NCI-H446 (cell line): ENCODE measurements around the gene SLC13A2.
A peak's percentile ranks its signal among the peaks of the same experiment; 100 is the strongest.
"Not testable (repeated sequence)": the region's sequence is repeated elsewhere in the genome, so short reads cannot be mapped to it uniquely, and the experiment has no call there.

Experiments
- DNase-seq, 2 experiments: peaks; one replicate each; lab custom pipeline; 2025; lab: John Stamatoyannopoulos, UW

Gene SLC13A2

DNA sequence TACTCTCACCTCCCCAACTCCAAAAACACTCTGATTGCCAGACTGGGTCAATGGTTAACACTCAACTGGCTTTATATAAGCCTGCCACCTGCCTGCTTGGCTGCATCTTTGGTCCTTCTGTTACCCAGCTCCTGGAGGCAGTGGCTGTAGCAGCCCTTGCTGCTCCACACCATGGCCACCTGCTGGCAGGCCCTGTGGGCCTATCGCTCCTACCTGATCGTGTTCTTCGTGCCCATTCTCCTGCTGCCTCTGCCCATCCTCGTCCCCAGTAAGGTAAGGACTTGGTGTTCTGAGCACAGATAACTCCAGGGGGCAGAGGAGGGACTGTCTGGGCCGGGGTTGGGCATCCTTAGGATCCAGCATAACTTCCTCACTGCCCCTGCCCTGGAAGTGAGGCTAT is at the start of gene SLC13A2:
TSS of gene SLC13A2 (plus strand) at position 103 of the 400 bp plus-strand sequence. CDS start at position 172, 69 bp downstream.
- DNase-seq: no peak

DNA sequence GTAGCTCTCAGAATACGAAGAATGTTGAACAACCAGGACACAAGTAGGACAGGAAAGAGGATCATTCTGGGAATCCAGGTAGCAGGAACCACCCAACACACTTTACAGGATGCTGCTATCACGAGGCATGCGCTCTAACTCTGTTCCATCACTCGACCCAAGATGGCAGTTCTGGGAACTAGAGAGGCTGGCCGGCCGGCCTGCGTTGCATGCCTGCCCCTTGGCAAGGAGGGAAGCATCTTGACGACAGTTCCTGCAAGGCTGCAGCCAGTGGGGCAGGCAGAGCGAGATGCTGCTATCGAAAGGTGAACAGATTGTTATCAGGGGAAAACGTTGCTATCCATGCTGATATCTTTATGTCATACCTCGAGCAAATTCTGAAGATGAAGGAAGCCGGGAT is 48.2 kb upstream of the SLC13A2 start:
- DNase-seq: no peak

GRCh38 chr17:28426081-28426519 is 47.3 kb upstream of the SLC13A2 start:
- peak in 1 of 2 experiments; percentile 23 for DNase-seq

DNA sequence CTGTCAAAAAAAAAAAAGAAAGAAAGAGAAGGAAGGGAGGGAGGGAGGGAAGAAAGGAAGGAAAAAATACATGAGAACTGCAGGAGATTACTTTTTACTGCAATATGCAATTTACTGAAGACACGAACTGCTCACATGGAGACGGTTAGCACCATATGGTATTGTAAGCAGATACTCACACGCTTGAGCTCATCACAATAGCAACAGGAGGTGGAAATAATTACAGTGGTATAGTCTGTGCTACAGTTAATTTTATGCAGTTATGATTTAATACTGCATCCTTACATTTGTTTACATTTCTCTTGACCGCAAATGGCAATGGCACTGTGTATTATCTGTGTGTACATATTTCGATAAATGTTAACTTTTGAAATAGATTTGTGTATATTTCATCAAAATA is 46.1 kb upstream of the SLC13A2 start:
- peak; percentile 15 to 71 for DNase-seq

DNA sequence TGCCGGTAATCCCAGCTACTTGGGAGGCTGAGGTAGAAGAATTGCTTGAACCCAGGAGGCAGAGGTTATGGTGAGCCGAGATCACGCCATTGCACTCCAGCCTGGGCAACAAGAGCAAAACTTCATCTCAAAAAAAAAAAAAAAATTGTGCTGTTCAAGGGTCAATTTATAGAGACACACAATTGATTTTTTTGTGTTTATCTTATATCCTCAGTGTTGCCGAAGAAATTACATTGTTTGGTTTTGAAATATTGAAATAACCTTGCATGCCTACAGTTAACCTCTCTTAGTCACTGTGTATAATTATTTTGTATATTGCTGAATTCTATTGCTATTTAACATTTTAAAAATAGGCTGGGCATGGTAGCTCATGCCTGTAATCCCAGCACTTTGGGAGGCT is 45.5 kb upstream of the SLC13A2 start:
- DNase-seq: not testable (repeated sequence)

- DNase-seq: no peak
Measured at GRCh38 chr17:28433721-28434120, 39.7 kb upstream of the SLC13A2 start.

- DNase-seq: not testable (repeated sequence)
Measured at GRCh38 chr17:28434326-28434725, 39.1 kb upstream of the SLC13A2 start.

- DNase-seq: no peak
Measured at GRCh38 chr17:28443901-28444638, 29.4 kb upstream of the SLC13A2 start.

DNA sequence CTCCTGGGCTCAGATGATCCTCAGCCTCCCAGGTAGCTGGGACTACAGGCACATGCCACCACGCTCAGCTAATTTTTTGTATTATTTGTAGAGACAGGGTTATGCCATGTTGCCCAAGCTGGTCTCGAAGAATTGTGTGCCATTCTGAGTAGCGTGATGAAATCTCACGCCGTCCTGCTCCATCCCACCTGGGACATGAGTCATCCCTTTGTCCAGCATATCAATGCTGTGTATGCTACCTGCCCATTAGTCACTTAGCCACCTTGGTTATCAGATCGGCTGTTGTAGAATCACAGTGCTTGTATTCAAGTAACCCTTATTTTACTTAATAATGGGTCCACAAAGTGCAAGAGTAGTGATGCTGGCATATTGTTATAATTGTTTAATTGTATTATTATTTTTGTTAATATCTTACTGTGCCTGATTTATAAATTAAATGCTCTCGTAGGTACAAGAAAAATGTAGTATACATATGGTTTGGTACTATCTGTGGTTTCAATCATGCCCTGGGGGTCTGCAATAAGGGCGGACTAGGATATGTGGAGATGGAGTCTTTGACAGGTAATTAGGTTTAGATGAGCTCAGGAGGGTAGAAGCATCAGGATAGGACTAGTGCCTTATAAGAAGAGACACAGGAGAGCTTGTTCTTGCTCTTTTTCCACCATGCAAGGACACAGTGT is 26.6 kb upstream of the SLC13A2 start:
- DNase-seq: no peak

- no peak for DNase-seq
Measured at GRCh38 chr17:28447396-28447760, 26.1 kb upstream of the SLC13A2 start.

DNA sequence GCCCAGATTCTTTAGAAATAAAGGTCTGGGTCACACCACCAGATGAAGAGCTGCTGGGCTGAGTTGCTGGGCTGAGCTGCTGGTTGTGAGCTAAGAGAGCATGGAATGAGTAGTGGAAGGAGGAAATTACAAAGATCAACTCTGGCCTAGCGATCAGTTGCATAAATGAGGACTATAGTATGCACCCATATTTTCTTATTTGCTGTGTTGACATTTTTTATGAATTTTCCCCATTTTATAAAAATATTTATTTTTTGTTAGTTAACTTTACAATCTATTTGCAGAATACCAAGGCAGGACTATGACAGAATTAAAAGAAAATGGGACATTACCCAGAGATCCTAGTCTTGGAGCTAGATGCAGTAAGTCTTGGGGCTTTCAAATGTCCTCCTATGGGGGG is 23.6 kb upstream of the SLC13A2 start:
- DNase-seq: no peak

DNA sequence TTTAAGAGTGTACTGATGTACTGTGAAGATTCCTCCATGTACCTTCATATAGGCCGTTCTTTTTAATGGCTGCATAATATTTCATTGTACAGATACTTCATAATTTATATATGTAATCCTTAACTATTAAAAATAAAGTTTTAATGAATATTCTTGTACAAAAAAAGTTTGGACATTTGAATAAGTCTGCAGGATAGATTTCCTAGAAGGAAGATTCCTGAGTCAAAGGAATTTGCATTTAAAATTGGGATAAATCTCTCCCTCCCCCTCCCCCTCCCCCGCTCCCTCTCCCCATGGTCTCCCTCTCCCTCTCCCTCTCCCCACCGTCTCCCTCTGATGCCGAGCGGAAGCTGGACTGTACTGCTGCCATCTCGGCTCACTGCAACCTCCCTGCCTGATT is 15.6 kb upstream of the SLC13A2 start:
- no peak for DNase-seq

DNA sequence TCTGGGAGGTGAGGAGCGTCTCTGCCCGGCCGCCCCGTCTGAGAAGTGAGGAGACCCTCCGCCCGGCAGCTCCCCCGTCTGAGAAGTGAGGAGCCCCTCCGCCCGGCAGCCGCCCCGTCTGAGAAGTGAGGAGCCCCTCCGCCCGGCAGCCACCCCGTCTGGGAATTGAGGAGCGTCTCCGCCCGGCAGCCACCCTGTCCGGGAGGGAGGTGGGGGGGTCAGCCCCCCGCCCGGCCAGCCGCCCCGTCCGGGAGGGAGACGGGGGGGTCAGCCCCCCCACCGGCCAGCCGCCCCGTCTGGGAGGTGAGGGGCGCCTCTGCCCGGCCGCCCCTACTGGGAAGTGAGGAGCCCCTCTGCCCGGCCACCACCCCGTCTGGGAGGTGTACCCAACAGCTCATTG is 14.6 kb upstream of the SLC13A2 start:
- not testable (repeated sequence) for DNase-seq

GRCh38 chr17:28460901-28461300 is 12.5 kb upstream of the SLC13A2 start:
- no peak for DNase-seq

DNA sequence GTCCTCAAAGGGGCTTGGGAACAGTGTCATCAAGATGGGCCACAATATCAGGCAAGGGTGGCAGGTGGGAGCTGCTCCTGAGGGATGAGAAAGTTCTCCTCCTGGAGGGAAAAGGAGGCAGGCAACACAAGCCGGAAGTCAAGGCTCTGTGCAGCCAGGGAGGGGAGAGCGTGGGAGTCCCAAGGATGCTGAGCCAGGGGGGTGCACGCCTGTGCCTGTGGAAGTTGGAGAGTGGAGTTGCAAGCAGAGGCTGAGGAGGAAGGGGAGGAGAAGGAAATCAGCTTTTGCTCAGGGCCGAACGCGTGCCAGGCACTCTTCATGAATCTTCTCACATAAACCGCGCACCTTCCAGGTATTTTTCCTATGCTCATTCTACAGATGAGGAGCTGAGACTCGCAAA is 7.4 kb upstream of the SLC13A2 start:
- DNase-seq: no peak

- DNase-seq: no peak
Measured at GRCh38 chr17:28466521-28467048, 6.9 kb upstream of the SLC13A2 start.

- no peak for DNase-seq
Measured at GRCh38 chr17:28467456-28468025, 5.9 kb upstream of the SLC13A2 start.

DNA sequence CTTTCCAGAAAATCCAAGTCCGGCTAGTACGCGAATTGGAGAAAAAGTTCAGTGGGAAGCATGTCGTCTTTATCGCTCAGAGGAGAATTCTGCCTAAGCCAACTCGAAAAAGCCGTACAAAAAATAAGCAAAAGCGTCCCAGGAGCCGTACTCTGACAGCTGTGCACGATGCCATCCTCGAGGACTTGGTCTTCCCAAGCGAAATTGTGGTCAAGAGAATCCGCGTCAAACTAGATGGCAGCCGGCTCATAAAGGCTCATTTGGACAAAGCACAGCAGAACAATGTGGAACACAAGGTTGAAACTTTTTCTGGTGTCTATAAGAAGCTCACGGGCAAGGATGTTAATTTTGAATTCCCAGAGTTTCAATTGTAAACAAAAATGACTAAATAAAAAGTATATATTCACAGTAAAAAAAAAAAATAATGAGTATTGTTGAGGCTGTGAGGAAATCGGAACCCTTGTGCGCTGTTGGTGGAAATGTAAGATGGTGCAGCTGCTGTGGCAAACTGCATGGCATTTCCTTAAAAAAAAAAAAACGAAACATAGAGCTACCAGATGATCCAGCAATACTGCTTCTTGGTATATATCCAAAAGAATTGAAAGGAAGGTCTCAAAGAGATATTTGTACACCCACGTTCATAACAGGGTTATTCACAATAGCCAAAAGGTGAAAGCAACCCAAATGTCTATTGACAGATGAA is 5.3 kb upstream of the SLC13A2 start:
- DNase-seq: not testable (repeated sequence)

DNA sequence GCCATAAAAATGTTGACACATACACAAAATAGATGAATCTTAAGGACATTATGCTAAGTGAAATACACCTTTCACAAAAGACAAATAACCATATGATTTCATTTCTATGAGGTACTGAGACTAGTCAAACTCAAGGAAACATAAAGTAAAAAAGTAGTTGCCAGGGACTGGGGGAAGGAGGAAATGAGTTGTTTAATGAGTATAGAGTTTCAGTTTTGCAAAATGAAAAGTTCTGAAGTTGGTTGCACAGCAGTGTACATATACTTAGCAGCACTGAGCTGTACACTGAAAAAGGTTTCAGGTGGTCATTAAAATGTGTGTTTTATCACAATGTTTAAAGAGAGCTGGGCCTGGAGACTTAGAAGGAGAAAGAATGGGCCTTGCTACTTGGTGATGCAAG is 4.7 kb upstream of the SLC13A2 start:
- no peak for DNase-seq

GRCh38 chr17:28469376-28469775 is 4.1 kb upstream of the SLC13A2 start:
- no peak for DNase-seq

GRCh38 chr17:28470266-28470913 is 3.1 kb upstream of the SLC13A2 start:
- DNase-seq: no peak

DNA sequence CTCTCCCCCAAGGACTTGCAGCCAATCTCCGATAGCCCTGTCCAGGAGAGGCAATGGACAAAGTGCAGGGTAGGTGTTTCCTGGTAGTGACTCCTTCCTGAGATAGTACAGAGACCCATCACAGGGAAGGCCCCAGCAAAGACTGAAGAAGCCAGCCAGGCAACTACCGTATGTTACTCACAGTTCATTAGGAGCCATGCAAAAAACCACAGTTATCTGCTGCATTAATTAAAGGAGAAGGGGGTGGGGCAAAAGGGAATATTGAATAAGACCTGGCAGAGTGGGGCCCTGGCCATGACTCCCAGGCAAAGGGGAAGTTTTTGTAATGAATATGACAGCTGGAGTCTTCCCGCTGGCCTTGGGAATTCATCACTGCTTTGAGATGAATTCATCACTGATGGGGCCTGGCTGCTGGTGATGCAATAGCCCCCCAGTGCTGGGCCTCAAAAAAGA is 2.5 kb upstream of the SLC13A2 start:
- no peak for DNase-seq
